ENCODE measurements around the gene ENTHD1. TPM values are rescaled to one million over a fixed set of nuclear protein-coding genes. Genes with fewer than 3 reads are reported as not detected.

The ENTHD1 gene
- total RNA-seq, 2 donors from 2014 or later: not detected

GRCh38 chr22:39868741-39869140, 24.8 kb downstream of the ENTHD1 start:
- 72% methylated on average over 1 of the region's 1 CpG; no CpG with 5 or more reads in 1 of the 2 experiments for WGBS, 2 experiments (ENCODE audit: insufficient coverage in 1 of 2, insufficient read length in 1 of 2)
- no peaks in the 10 kb centered on the region for H3K36me3 ChIP-seq (ENCODE audit: control insufficient read depth, insufficient read depth, low read length)
- no peaks in the 10 kb centered on the region for H3K4me1 ChIP-seq (ENCODE audit: control insufficient read depth, insufficient read depth, low read length)
- no peak for TF ChIP-seq CTCF (conservative IDR thresholded peaks at IDR 0.05)
- no peak overlapping the region for H3K27ac ChIP-seq (ENCODE audit: low read depth, low read length)
- H3K36me3 Mint-ChIP-seq (ENCODE audit: low read depth): no peaks in the 10 kb centered on the region
- H3K4me3 Mint-ChIP-seq: no peak overlapping the region
- no peak overlapping the region for H3K4me3 ChIP-seq (ENCODE audit: low read length)
- H3K9ac ChIP-seq (ENCODE audit: extremely low read depth, low read length, poor library complexity, severe bottlenecking): no peak overlapping the region
- no peak overlapping the region for H3K27ac Mint-ChIP-seq
- H3K4me1 Mint-ChIP-seq: no peaks in the 10 kb centered on the region
- H3K9me3 Mint-ChIP-seq: no peaks in the 10 kb centered on the region
- peaks cover 4% of the 10 kb centered on the region for H3K27me3 Mint-ChIP-seq (ENCODE audit: insufficient read depth)
- peaks cover 7% of the 10 kb centered on the region for H3K27me3 ChIP-seq (ENCODE audit: control insufficient read depth, insufficient read depth, low read length, poor library complexity, severe bottlenecking)
- DNase-seq: no peak
- no peaks in the 10 kb centered on the region for H3K9me3 ChIP-seq (ENCODE audit: control insufficient read depth, low read length)

GRCh38 chr22:39859903-39860588, 33.5 kb downstream of the ENTHD1 start:
- H3K36me3 Mint-ChIP-seq (ENCODE audit: low read depth): no peaks in the 10 kb centered on the region
- Histone ChIP-seq H3K4me1 (ENCODE audit: control insufficient read depth, insufficient read depth, low read length) (no peaks in the 10 kb centered on the region), H3K27me3 (ENCODE audit: control insufficient read depth, insufficient read depth, low read length, poor library complexity, severe bottlenecking) (peaks cover 9% of the 10 kb centered on the region), H3K9me3 (ENCODE audit: control insufficient read depth, low read length) (no peaks in the 10 kb centered on the region), H3K36me3 (ENCODE audit: control insufficient read depth, insufficient read depth, low read length) (no peaks in the 10 kb centered on the region), H3K27ac (ENCODE audit: low read depth, low read length) (no peak overlapping the region), H3K4me3 (ENCODE audit: low read length) (no peak overlapping the region), H3K9ac (ENCODE audit: extremely low read depth, low read length, poor library complexity, severe bottlenecking) (no peak overlapping the region)
- H3K4me3 Mint-ChIP-seq: no peak overlapping the region
- no peaks in the 10 kb centered on the region for H3K9me3 Mint-ChIP-seq
- WGBS, 2 experiments (ENCODE audit: insufficient coverage in 1 of 2, insufficient read length in 1 of 2): 81 to 90% methylated on average over 4 to 7 of the region's 7 CpGs
- no peaks in the 10 kb centered on the region for H3K4me1 Mint-ChIP-seq
- no peak overlapping the region for H3K27ac Mint-ChIP-seq
- no peak for DNase-seq
- peaks cover 8% of the 10 kb centered on the region for H3K27me3 Mint-ChIP-seq (ENCODE audit: insufficient read depth)
- no peak for TF ChIP-seq CTCF (conservative IDR thresholded peaks at IDR 0.05)

GRCh38 chr22:39856588-39856987, 37.0 kb downstream of the ENTHD1 start:
- no peak overlapping the region for H3K27ac Mint-ChIP-seq
- peaks cover 10% of the 10 kb centered on the region for H3K27me3 Mint-ChIP-seq (ENCODE audit: insufficient read depth)
- TF ChIP-seq CTCF (conservative IDR thresholded peaks at IDR 0.05): no peak
- Histone ChIP-seq H3K9ac (ENCODE audit: extremely low read depth, low read length, poor library complexity, severe bottlenecking) (no peak overlapping the region), H3K4me3 (ENCODE audit: low read length) (no peak overlapping the region), H3K36me3 (ENCODE audit: control insufficient read depth, insufficient read depth, low read length) (no peaks in the 10 kb centered on the region), H3K9me3 (ENCODE audit: control insufficient read depth, low read length) (no peaks in the 10 kb centered on the region), H3K4me1 (ENCODE audit: control insufficient read depth, insufficient read depth, low read length) (no peaks in the 10 kb centered on the region), H3K27ac (ENCODE audit: low read depth, low read length) (no peak overlapping the region), H3K27me3 (ENCODE audit: control insufficient read depth, insufficient read depth, low read length, poor library complexity, severe bottlenecking) (peaks cover 18% of the 10 kb centered on the region)
- no peak for DNase-seq
- no peak overlapping the region for H3K4me3 Mint-ChIP-seq
- H3K9me3 Mint-ChIP-seq: no peaks in the 10 kb centered on the region
- WGBS, 2 experiments (ENCODE audit: insufficient coverage in 1 of 2, insufficient read length in 1 of 2): 95 to 100% methylated on average over 1 to 4 of the region's 4 CpGs
- no peaks in the 10 kb centered on the region for H3K4me1 Mint-ChIP-seq
- no peaks in the 10 kb centered on the region for H3K36me3 Mint-ChIP-seq (ENCODE audit: low read depth)
